ENCODE data around the gene ZNF292. TPM values are rescaled to one million over a fixed set of nuclear protein-coding genes. Genes with fewer than 3 reads are reported as not detected.

Gene ZNF292
- total RNA-seq, 1 donor: 39.4 TPM

GRCh38 chr6:87161299-87161698, 5.9 kb downstream of the ZNF292 start:
- Histone ChIP-seq H3K79me2 (ENCODE audit: insufficient read depth, low read length) (peaks cover 97% of the 10 kb centered on the region), H3K27ac (ENCODE audit: low read depth, low read length) (no peak overlapping the region), H3K4me2 (ENCODE audit: insufficient read depth, low read length) (no peak overlapping the region), H2AFZ (ENCODE audit: low read length) (no peak overlapping the region), H4K20me1 (ENCODE audit: insufficient read depth, low read length) (peaks cover 61% of the 10 kb centered on the region), H3K27me3 (ENCODE audit: insufficient read depth, low read length) (no peaks in the 10 kb centered on the region), H3K9me3 (ENCODE audit: low read depth, low read length) (no peaks in the 10 kb centered on the region), H3K36me3 (ENCODE audit: insufficient read depth, low read length) (no peaks in the 10 kb centered on the region), H3K4me1 (ENCODE audit: insufficient read depth, low read length) (peaks cover 10% of the 10 kb centered on the region), H3K4me3 (ENCODE audit: insufficient read depth, low read length) (no peak overlapping the region)
- TF ChIP-seq, protein P1, sequence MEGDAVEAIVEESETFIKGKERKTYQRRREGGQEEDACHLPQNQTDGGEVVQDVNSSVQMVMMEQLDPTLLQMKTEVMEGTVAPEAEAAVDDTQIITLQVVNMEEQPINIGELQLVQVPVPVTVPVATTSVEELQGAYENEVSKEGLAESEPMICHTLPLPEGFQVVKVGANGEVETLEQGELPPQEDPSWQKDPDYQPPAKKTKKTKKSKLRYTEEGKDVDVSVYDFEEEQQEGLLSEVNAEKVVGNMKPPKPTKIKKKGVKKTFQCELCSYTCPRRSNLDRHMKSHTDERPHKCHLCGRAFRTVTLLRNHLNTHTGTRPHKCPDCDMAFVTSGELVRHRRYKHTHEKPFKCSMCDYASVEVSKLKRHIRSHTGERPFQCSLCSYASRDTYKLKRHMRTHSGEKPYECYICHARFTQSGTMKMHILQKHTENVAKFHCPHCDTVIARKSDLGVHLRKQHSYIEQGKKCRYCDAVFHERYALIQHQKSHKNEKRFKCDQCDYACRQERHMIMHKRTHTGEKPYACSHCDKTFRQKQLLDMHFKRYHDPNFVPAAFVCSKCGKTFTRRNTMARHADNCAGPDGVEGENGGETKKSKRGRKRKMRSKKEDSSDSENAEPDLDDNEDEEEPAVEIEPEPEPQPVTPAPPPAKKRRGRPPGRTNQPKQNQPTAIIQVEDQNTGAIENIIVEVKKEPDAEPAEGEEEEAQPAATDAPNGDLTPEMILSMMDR (IDR thresholded peaks at IDR 0.05; ENCODE audit: extremely low read depth, low read depth, low read length): no peak
- DNase-seq (ENCODE audit: insufficient read length, low spot score, missing footprints): no peak

GRCh38 chr6:87164004-87164403, 8.6 kb downstream of the ZNF292 start:
- peaks cover 7% of the 10 kb centered on the region for H3K4me1 ChIP-seq (ENCODE audit: insufficient read depth, low read length)
- H3K36me3 ChIP-seq (ENCODE audit: insufficient read depth, low read length): no peaks in the 10 kb centered on the region
- H3K79me2 ChIP-seq (ENCODE audit: insufficient read depth, low read length): peaks cover 97% of the 10 kb centered on the region
- TF ChIP-seq, protein P1 (IDR thresholded peaks at IDR 0.05; ENCODE audit: extremely low read depth, low read depth, low read length): no peak
- no peak overlapping the region for H3K4me2 ChIP-seq (ENCODE audit: insufficient read depth, low read length)
- H3K27ac ChIP-seq (ENCODE audit: low read depth, low read length): no peak overlapping the region
- no peak overlapping the region for H3K4me3 ChIP-seq (ENCODE audit: insufficient read depth, low read length)
- peaks cover 73% of the 10 kb centered on the region for H4K20me1 ChIP-seq (ENCODE audit: insufficient read depth, low read length)
- peak; percentile 9 for DNase-seq (ENCODE audit: insufficient read length, low spot score, missing footprints)
- no peaks in the 10 kb centered on the region for H3K9me3 ChIP-seq (ENCODE audit: low read depth, low read length)
- no peaks in the 10 kb centered on the region for H3K27me3 ChIP-seq (ENCODE audit: insufficient read depth, low read length)
- H2AFZ ChIP-seq (ENCODE audit: low read length): no peak overlapping the region

DNA sequence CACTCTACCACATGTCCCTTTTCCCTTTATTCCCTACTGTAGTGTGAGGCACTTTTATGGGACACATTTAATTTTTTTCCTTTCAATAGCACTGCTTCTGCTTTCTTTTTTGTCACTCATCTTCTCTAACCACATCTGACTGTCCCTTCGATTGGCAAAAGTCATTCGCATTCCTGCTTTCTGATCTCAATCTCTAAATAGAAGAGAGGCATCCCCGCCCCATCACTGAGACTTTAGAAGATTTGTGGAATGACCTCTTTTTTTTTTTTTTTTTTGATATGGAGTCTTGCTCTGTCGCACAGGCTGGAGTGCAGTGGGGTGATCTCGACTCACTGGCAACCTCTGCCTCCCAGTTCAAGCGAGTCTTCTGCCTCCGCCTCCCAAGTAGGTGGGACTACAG, 9.1 kb downstream of the ZNF292 start:
- H4K20me1 ChIP-seq (ENCODE audit: insufficient read depth, low read length): peaks cover 78% of the 10 kb centered on the region
- H3K27ac ChIP-seq (ENCODE audit: low read depth, low read length): no peak overlapping the region
- H3K4me3 ChIP-seq (ENCODE audit: insufficient read depth, low read length): no peak overlapping the region
- no peaks in the 10 kb centered on the region for H3K9me3 ChIP-seq (ENCODE audit: low read depth, low read length)
- no peak overlapping the region for H2AFZ ChIP-seq (ENCODE audit: low read length)
- no peaks in the 10 kb centered on the region for H3K27me3 ChIP-seq (ENCODE audit: insufficient read depth, low read length)
- peaks cover 7% of the 10 kb centered on the region for H3K4me1 ChIP-seq (ENCODE audit: insufficient read depth, low read length)
- peaks cover 98% of the 10 kb centered on the region for H3K79me2 ChIP-seq (ENCODE audit: insufficient read depth, low read length)
- TF ChIP-seq, protein P1 (IDR thresholded peaks at IDR 0.05; ENCODE audit: extremely low read depth, low read depth, low read length): no peak
- H3K36me3 ChIP-seq (ENCODE audit: insufficient read depth, low read length): no peaks in the 10 kb centered on the region
- no peak for DNase-seq (ENCODE audit: insufficient read length, low spot score, missing footprints)
- H3K4me2 ChIP-seq (ENCODE audit: insufficient read depth, low read length): no peak overlapping the region

DNA sequence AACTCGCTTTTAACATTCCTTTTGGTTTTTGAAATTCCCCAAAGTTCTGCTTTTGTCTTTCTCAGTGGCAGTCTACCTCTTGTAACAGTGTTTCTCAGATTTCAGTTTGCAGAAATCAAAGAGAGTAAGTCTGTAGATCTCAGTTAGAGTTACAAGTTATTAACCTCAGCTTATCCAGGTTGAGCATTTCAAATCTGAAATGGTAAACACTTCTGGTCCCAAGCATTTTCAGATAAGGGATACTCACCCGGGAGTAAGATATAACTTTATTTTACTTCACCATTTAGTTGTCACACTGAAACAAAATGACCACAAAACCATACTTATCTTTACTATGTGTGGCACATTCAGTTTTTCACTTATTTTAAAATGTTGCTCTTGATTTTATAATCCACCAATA, 9.8 kb downstream of the ZNF292 start:
- Histone ChIP-seq H3K9me3 (ENCODE audit: low read depth, low read length) (no peaks in the 10 kb centered on the region), H3K27ac (ENCODE audit: low read depth, low read length) (no peak overlapping the region), H3K4me1 (ENCODE audit: insufficient read depth, low read length) (peaks cover 7% of the 10 kb centered on the region), H3K4me2 (ENCODE audit: insufficient read depth, low read length) (no peak overlapping the region), H3K79me2 (ENCODE audit: insufficient read depth, low read length) (peaks cover 97% of the 10 kb centered on the region), H3K27me3 (ENCODE audit: insufficient read depth, low read length) (no peaks in the 10 kb centered on the region), H2AFZ (ENCODE audit: low read length) (no peak overlapping the region), H3K36me3 (ENCODE audit: insufficient read depth, low read length) (no peaks in the 10 kb centered on the region), H4K20me1 (ENCODE audit: insufficient read depth, low read length) (peaks cover 78% of the 10 kb centered on the region), H3K4me3 (ENCODE audit: insufficient read depth, low read length) (no peak overlapping the region)
- TF ChIP-seq, protein P1 (IDR thresholded peaks at IDR 0.05; ENCODE audit: extremely low read depth, low read depth, low read length): no peak
- DNase-seq (ENCODE audit: insufficient read length, low spot score, missing footprints): no peak
